ENCODE measurements around the gene CNTNAP3B.
"Not testable (repeated sequence)": the region's sequence is repeated elsewhere in the genome, so short reads cannot be mapped to it uniquely, and the experiment has no call there.

- TF ChIP-seq CTCF (IDR thresholded peaks at IDR 0.05); POLR2A (IDR thresholded peaks at IDR 0.05); POLR2AphosphoS5 (IDR thresholded peaks at IDR 0.05); EP300 (IDR thresholded peaks at IDR 0.05; ENCODE audit: low read depth): not testable (repeated sequence)
Observed at GRCh38 chr9:42033541-42033940, 95.7 kb downstream of the CNTNAP3B start.

Measured in transverse colon (tissue), 4 donors.